Tibial nerve (tissue), 4 donors: ENCODE measurements around the gene LETM1.

Experiments
- EP300 ChIP-seq, 2 donors: sonication (generic); formaldehyde crosslinking; IDR thresholded peaks; one replicate each; pipeline ENCODE4 v1.6.1; 2017; ENCODE audit warnings: antibody characterized with exemption in 2 of 2, mild to moderate bottlenecking in 1 of 2
- POLR2A ChIP-seq, 2 donors: fragments of 450-650 bp; IDR thresholded peaks; one replicate each; pipeline ENCODE4 v1.6.1; 2017; ENCODE audit warnings: antibody characterized with exemption in 2 of 2, mild to moderate bottlenecking in 2 of 2, moderate library complexity in 2 of 2
- TF ChIP-seq, protein P1 (sequence below), 5 experiments: fragments of 200-600 bp in 3 of 5; fragments of 450-650 bp in 2 of 5; sonication (generic) in 3 of 5; IDR thresholded peaks; one replicate each; pipeline ENCODE4 v1.5.1; 2016 to 2019; ENCODE audit warnings: antibody characterized with exemption in 5 of 5, mild to moderate bottlenecking in 3 of 5, moderate library complexity in 2 of 5

DNA sequence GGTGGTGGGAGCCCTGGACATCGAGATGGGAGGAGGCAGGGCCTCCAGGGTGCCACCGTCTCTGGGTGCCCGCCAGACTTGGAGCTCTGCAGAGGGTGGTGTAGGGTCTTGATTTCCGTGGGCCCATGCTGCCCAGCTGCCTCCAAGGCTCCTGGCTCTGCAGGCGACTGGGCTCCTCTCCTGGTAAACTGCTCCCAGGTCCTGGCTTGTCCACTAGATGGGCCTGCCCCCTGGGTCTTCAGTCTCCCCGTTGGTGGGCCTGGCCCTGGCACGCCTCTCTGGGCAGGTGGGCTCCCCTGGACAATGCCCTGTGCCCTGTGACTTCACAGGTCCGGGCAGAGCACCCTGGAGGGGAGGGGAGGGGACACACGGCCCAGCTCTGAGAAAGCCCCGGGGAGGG, 55.2 kb downstream of the LETM1 start:
- TF ChIP-seq, protein P1, sequence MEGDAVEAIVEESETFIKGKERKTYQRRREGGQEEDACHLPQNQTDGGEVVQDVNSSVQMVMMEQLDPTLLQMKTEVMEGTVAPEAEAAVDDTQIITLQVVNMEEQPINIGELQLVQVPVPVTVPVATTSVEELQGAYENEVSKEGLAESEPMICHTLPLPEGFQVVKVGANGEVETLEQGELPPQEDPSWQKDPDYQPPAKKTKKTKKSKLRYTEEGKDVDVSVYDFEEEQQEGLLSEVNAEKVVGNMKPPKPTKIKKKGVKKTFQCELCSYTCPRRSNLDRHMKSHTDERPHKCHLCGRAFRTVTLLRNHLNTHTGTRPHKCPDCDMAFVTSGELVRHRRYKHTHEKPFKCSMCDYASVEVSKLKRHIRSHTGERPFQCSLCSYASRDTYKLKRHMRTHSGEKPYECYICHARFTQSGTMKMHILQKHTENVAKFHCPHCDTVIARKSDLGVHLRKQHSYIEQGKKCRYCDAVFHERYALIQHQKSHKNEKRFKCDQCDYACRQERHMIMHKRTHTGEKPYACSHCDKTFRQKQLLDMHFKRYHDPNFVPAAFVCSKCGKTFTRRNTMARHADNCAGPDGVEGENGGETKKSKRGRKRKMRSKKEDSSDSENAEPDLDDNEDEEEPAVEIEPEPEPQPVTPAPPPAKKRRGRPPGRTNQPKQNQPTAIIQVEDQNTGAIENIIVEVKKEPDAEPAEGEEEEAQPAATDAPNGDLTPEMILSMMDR (IDR thresholded peaks at IDR 0.05) = no peak
- no peak for TF ChIP-seq POLR2A (IDR thresholded peaks at IDR 0.05)
- no peak for TF ChIP-seq EP300 (IDR thresholded peaks at IDR 0.05)
